SJSA1 (cell line): Measurements from ENCODE around the gene GFRA4. TPM values are rescaled to one million over a fixed set of nuclear protein-coding genes. Genes with fewer than 3 reads are reported as not detected.

Experiments
- DNase-seq, 2 experiments: peaks; one replicate each; pipeline ENCODE4 v3.0.0-alpha.2; 2015 to 2020; ENCODE audit warnings: low spot score in 2 of 2, low read depth in 1 of 2
- H3K27ac ChIP-seq: fragments of 250-450 bp; sonication (Bioruptor Pico); 2 replicates; pipeline ENCODE4 v1.5.1; 2020; ENCODE audit warnings: mild to moderate bottlenecking, moderate library complexity
- H3K27me3 ChIP-seq: fragments of 250-450 bp; sonication (Bioruptor Pico); replicated peaks from 2 replicates; pipeline ENCODE4 v1.5.1; 2020; ENCODE audit warnings: mild to moderate bottlenecking, moderate library complexity
- H3K36me3 ChIP-seq: fragments of 250-450 bp; sonication (Bioruptor Pico); 2 replicates; pipeline ENCODE4 v1.5.1; 2020; ENCODE audit warnings: mild to moderate bottlenecking
- H3K4me1 ChIP-seq: fragments of 250-450 bp; sonication (Bioruptor Pico); replicated peaks from 2 replicates; pipeline ENCODE4 v1.6.1; 2021; ENCODE audit warnings: mild to moderate bottlenecking
- H3K4me3 ChIP-seq: fragments of 250-450 bp; sonication (Bioruptor Pico); 2 replicates; pipeline ENCODE4 v1.5.1; 2020; ENCODE audit warnings: mild to moderate bottlenecking
- H3K9me3 ChIP-seq: fragments of 250-450 bp; sonication (Bioruptor Pico); replicated peaks from 2 replicates; pipeline ENCODE4 v1.5.1; 2020; ENCODE audit warnings: mild to moderate bottlenecking
- total RNA-seq: library from RNA; depleted of rRNA; stranded (reverse); fragments of >200 nt; shearing (Covaris generic); gene quantifications from 2 replicates; pipeline ENCODE4 v1.2.3, GENCODE V29; 2014

GFRA4 gene
- total RNA-seq, 1 experiment from 2014 or later = not detected

DNA sequence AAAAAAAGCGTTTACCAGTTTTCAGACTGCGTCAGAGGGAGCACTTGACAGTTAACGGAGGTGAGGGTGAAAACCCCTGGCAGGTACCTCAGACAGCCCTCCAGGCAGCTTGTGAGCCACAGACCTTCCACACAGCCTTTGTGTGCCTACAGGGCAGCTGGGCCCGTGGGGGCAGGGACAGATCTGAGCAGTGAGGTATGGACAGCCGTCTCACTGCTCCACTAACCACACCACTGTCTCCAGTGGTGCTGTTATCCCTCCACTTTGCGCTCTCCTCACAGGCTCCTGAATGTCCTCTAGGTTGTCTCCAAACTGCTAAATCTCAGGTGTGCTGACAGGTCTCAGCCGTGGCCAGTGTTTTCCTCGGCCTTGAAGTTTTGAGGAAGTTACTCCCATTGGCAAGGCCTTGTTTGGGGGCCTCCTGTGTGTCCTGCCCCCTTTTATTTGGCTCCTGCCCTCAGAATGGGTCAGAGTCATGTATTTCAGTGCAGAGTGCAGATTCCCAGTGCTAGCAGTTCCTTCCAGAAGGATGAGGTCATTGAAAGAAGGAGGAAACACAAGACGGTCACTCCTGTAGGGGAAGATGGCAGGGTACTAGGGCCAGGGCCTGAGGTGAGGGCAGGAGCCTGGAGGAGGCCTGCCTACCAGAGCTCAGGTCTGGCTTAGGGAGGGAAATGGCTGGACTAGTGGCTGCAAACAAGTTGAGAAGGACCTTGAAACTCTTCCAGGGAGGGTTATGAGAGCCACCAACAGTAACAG, 11.8 kb downstream of the GFRA4 start:
- Histone ChIP-seq H3K4me1 (0 out of 2 replicates have a peak, but pooled peaks cover 6% of the 10 kb centered on the region), H3K36me3 (0 out of 2 replicates have a peak, but pooled peaks cover 7% of the 10 kb centered on the region), H3K27me3 (no peaks in the 10 kb centered on the region), H3K4me3 (no peak overlapping the region), H3K9me3 (no peaks in the 10 kb centered on the region), H3K27ac (no peak overlapping the region)
- peak in 1 of 2 experiments; percentile 31 for DNase-seq

DNA sequence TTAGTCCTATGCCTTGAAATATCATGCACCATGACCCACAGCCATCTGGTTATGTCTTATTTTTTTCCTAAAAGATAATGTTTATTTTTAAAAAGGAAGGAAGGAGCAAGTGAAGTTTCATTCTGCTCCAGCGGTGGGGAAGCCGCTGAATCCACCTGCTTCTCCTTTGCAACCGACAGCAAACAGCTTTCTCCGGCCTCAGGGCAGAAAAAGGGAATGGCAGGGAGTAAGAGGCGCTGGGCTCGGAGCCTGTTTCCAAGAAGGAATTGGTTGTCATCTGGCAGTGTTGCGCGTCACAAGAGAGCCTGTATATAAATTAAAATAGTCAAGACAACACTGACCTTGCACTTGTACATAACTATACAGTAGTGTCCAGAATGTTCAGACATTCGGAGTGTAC, 14.2 kb downstream of the GFRA4 start:
- Histone ChIP-seq H3K9me3 (no peaks in the 10 kb centered on the region), H3K36me3 (peaks cover 7% of the 10 kb centered on the region; the same call in 1 of the 2 replicates), H3K4me3 (no peak overlapping the region), H3K27me3 (no peaks in the 10 kb centered on the region), H3K27ac (no peak overlapping the region), H3K4me1 (0 out of 2 replicates have a peak, but pooled peaks cover 6% of the 10 kb centered on the region)
- no peak for DNase-seq

GRCh38 chr20:3647473-3647872, 15.7 kb downstream of the GFRA4 start:
- H3K36me3 ChIP-seq = peaks cover 7% of the 10 kb centered on the region
- no peak for DNase-seq
- H3K27ac ChIP-seq = no peak overlapping the region
- H3K4me3 ChIP-seq = no peak overlapping the region
- H3K27me3 ChIP-seq = no peaks in the 10 kb centered on the region
- no peaks in the 10 kb centered on the region for H3K9me3 ChIP-seq
- 0 out of 2 replicates have a peak, but pooled peaks cover 6% of the 10 kb centered on the region for H3K4me1 ChIP-seq

GRCh38 chr20:3646651-3647050, 16.5 kb downstream of the GFRA4 start:
- Histone ChIP-seq H3K4me3 (no peak overlapping the region), H3K9me3 (no peaks in the 10 kb centered on the region), H3K36me3 (peaks cover 7% of the 10 kb centered on the region), H3K4me1 (0 out of 2 replicates have a peak, but pooled peaks cover 6% of the 10 kb centered on the region), H3K27ac (no peak overlapping the region), H3K27me3 (no peaks in the 10 kb centered on the region)
- DNase-seq = no peak

GRCh38 chr20:3646067-3646440, 17.1 kb downstream of the GFRA4 start:
- 0 out of 2 replicates have a peak, but pooled peaks cover 6% of the 10 kb centered on the region for H3K4me1 ChIP-seq
- no peaks in the 10 kb centered on the region for H3K9me3 ChIP-seq
- DNase-seq = no peak
- no peak overlapping the region for H3K4me3 ChIP-seq
- H3K36me3 ChIP-seq = peaks cover 7% of the 10 kb centered on the region
- no peak overlapping the region for H3K27ac ChIP-seq
- no peaks in the 10 kb centered on the region for H3K27me3 ChIP-seq

DNA sequence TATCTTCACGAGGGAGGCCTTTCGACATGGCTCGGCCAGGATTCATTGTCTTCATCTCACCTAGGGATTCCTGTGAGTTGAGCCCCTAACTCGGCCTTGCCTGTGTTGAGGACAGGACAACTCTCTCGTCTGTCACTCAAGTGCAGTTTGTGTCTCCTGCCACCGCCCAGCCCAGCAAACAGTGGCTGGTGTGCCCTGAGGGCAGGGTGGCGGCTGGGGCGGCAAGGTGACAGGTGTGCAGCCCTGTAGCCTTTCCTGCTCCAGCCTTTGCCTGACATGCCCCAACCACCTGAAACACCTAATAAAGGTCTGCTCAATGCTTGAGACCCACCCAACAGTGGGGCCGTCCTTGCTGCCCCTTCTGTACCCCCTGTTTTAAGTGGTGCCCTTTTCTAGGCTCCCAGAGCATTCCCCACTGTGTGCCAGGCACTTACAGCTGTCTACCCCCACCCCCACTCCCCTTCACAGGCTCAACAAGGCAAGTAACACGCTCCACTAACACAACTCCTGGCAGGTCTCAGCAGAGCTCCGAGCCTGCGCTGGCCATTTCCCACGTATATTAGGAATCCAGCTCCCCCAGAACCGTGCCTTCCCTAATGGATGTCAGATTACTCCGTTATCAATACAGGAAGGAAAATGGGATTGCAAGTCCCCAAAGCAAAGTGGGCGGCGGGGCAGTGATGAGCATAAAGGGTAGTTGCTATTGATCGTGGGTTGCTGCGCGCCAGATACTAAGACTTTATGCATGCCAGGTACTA, 17.7 kb downstream of the GFRA4 start:
- H3K4me1 ChIP-seq = 0 out of 2 replicates have a peak, but pooled peaks cover 2% of the 10 kb centered on the region
- no peak overlapping the region for H3K27ac ChIP-seq
- H3K27me3 ChIP-seq = no peaks in the 10 kb centered on the region
- H3K36me3 ChIP-seq = peaks cover 12% of the 10 kb centered on the region
- H3K4me3 ChIP-seq = no peak overlapping the region
- H3K9me3 ChIP-seq = no peaks in the 10 kb centered on the region; the same call in 1 of the 2 replicates
- DNase-seq = no peak

DNA sequence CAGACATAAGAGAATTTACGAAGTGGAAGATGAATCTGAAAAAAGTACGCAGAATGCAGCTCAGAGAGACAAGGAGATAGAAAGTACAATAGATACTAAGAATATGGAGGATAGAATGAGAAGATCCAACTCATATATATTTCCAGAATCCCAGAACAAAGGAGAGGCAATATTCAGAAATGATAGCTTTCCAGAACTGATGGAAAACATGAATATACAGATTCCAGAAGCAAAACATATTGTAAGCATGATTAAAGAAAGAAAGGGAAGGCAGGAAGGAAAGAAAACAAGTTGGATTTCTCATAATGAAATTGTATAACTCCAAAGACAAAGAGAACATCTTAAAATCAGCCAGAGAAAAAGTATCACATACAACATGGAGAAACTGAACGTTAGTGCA, 22.9 kb downstream of the GFRA4 start:
- no peaks in the 10 kb centered on the region for H3K4me1 ChIP-seq
- H3K9me3 ChIP-seq = no peaks in the 10 kb centered on the region; the same call in 1 of the 2 replicates
- DNase-seq = no peak
- no peaks in the 10 kb centered on the region for H3K27me3 ChIP-seq
- H3K36me3 ChIP-seq = peaks cover 16% of the 10 kb centered on the region
- no peak overlapping the region for H3K4me3 ChIP-seq
- H3K27ac ChIP-seq = no peak overlapping the region

- Histone ChIP-seq H3K36me3 (peaks cover 9% of the 10 kb centered on the region), H3K9me3 (no peaks in the 10 kb centered on the region; the same call in 1 of the 2 replicates), H3K27me3 (no peaks in the 10 kb centered on the region), H3K4me1 (no peaks in the 10 kb centered on the region), H3K4me3 (no peak overlapping the region), H3K27ac (no peak overlapping the region)
- no peak for DNase-seq
Measured at GRCh38 chr20:3635346-3635745, 27.9 kb downstream of the GFRA4 start.

DNA sequence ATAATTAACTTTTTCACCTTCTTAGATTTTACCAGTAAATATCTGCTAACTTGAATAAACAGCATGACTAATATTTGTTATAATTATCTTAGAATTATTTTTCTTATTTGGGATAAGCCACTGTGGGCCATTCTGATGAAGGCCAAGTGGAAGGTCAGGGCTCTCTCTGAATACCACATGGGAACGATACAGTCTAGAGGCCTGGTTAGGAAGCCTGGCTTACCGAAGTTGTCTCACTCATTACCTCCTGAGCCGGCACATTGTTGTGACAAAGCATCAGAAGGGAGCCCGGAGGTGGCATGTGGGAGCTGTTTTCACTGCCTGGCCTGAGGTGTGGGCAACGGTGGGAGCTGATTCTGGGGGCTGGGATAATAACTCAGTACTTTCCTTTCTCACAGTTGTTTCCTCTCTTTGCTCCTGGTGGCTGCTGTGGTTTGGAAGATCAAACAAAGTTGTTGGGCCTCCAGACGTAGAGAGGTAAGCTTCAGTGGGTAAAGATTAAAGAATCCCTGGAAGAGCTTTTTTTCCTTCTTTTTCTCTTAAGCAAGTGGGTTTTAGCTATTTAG, 29.2 kb downstream of the GFRA4 start:
- H3K9me3 ChIP-seq = no peaks in the 10 kb centered on the region
- no peak for DNase-seq
- no peaks in the 10 kb centered on the region for H3K36me3 ChIP-seq
- no peak overlapping the region for H3K27ac ChIP-seq
- no peaks in the 10 kb centered on the region for H3K27me3 ChIP-seq
- no peaks in the 10 kb centered on the region for H3K4me1 ChIP-seq
- no peak overlapping the region for H3K4me3 ChIP-seq

GRCh38 chr20:3632311-3633004, 30.7 kb downstream of the GFRA4 start:
- Histone ChIP-seq H3K9me3 (no peaks in the 10 kb centered on the region), H3K4me1 (no peaks in the 10 kb centered on the region), H3K36me3 (no peaks in the 10 kb centered on the region), H3K27me3 (no peaks in the 10 kb centered on the region), H3K27ac (no peak overlapping the region), H3K4me3 (no peak overlapping the region)
- no peak for DNase-seq

DNA sequence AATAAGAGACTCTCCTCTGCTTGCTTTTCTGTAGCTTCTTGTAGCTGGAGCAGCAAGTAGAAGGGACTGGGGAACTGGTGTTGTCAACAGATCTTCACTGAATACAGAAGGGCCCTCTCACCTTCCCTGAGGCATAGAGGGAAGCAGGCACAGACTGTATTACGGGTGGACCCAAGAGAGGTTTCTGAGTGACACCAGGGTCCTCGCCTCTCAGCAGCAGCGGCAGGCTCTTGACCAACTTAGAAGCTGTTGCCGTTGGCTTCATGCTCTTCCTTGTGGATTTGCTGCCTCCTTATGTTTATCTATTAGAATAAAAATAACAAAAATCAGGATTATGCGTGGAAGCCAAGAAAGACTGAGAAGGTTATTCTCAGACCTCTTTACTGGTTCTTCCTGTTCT, 31.7 kb downstream of the GFRA4 start:
- Histone ChIP-seq H3K36me3 (no peaks in the 10 kb centered on the region), H3K27ac (no peak overlapping the region), H3K27me3 (no peaks in the 10 kb centered on the region)

DNA sequence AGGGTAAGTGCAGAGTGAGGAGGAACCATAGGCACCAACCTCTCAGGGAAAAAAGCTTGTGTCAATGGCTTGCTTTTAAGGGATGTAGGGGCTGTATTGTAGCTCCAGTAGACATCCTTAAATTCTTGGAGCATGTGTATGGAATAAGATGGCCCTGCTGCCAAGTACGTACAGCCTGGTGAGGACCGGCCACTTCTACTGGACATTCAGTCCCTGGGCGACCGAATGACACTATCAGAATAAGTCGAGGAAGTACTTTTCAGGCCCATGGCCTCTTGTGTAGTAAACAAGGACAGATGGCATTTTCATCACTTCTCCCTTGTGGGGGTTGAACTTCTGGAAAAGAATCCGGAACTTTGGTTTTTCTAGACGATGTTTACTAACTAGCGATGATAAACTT, 32.8 kb downstream of the GFRA4 start:
- Histone ChIP-seq H3K4me1 (no peaks in the 10 kb centered on the region), H3K27ac (no peak overlapping the region), H3K4me3 (no peak overlapping the region), H3K36me3 (no peaks in the 10 kb centered on the region), H3K9me3 (no peaks in the 10 kb centered on the region), H3K27me3 (no peaks in the 10 kb centered on the region)
- DNase-seq = no peak

More for the DNA sequence above, 31.7 kb downstream of the GFRA4 start:
- no peaks in the 10 kb centered on the region for H3K9me3 ChIP-seq
- DNase-seq = no peak
- no peak overlapping the region for H3K4me3 ChIP-seq
- H3K4me1 ChIP-seq = no peaks in the 10 kb centered on the region

- DNase-seq = no peak
- no peaks in the 10 kb centered on the region for H3K36me3 ChIP-seq
- H3K4me3 ChIP-seq = no peak overlapping the region
- H3K9me3 ChIP-seq = no peaks in the 10 kb centered on the region
- H3K4me1 ChIP-seq = no peaks in the 10 kb centered on the region
- H3K27ac ChIP-seq = no peak overlapping the region
- no peaks in the 10 kb centered on the region for H3K27me3 ChIP-seq
Measured at GRCh38 chr20:3629893-3630292, 33.3 kb downstream of the GFRA4 start.
